HepG2 (cell line): ENCODE measurements around the gene CAVIN1. TPM values are rescaled to one million over a fixed set of nuclear protein-coding genes. Genes with fewer than 3 reads are reported as not detected.

Source experiments
- ATAC-seq: fragments of 200-7000 bp; cut with Tn5 transposase; 3 replicates; pipeline ENCODE4 v1.9.1; 2020; ENCODE audit warnings: mild to moderate bottlenecking, moderate library complexity
- BruUV-seq: library from RNA; stranded (reverse); fragments of 400-500 nt; replicated peaks from 2 replicates; lab custom pipeline; 2021; lab: Mats Ljungman, UMichigan
- CTCF ChIA-PET: fragments of 300-600 bp; formaldehyde crosslinking; extraction: SDS; loops from one replicate; lab custom pipeline; 2021; ENCODE audit warnings: low total read pairs, inconsistent platforms, low intra/inter-chr PET ratio; lab: Yijun Ruan, JAX
- POLR2A ChIA-PET: fragments of 350-600 bp; sonication (Branson Sonifier 250); formaldehyde crosslinking; loops from one replicate; lab custom pipeline; 2020; ENCODE audit warnings: antibody characterized with exemption, inconsistent platforms; lab: Yijun Ruan, JAX
- DNase-seq: peaks from one replicate; pipeline ENCODE4 v3.0.0-alpha.2; 2015; ENCODE audit warnings: low spot score
- FAIRE-seq: peaks from 3 replicates; lab custom pipeline; 2011; peaks lifted over from hg19 to GRCh38; lab: Jason Lieb, UNC
- H2AFZ ChIP-seq: one replicate; pipeline ENCODE4 v1.6.1; 2011; ENCODE audit warnings: low read length, inconsistent platforms
- H3K27ac ChIP-seq: fragments of 300-600 bp; 3 replicates; pipeline ENCODE4 v1.8.0; 2011; ENCODE audit warnings: mixed run types, mild to moderate bottlenecking, mixed read lengths, low read length, inconsistent platforms; ENCODE audit not compliant: insufficient read depth; ENCODE audit errors: extremely low read length
- H3K27me3 ChIP-seq, 2 experiments: fragments of 200-600 bp in 1 of 2; 2 replicates in 1 of 2; 3 replicates in 1 of 2; pipeline versions ENCODE4 v1.6.0 to v1.8.0; 2011; ENCODE audit warnings: low read length in 2 of 2, mild to moderate bottlenecking in 2 of 2, moderate library complexity in 2 of 2, inconsistent platforms in 1 of 2; ENCODE audit not compliant: insufficient read depth in 2 of 2, control insufficient read depth in 1 of 2
- H3K36me3 ChIP-seq, 2 experiments: fragments of 200-600 bp in 1 of 2; replicated peaks in 1 of 2; 2 replicates in 1 of 2; 3 replicates in 1 of 2; pipeline versions ENCODE4 v1.5.1 to v1.8.0; 2011; ENCODE audit warnings: low read length in 2 of 2, inconsistent platforms in 1 of 2; ENCODE audit not compliant: insufficient read depth in 2 of 2, control insufficient read depth in 1 of 2
- H3K4me1 ChIP-seq: 2 replicates; pipeline ENCODE4 v1.5.1; 2012; ENCODE audit warnings: low read length, inconsistent platforms; ENCODE audit not compliant: insufficient read depth
- H3K4me2 ChIP-seq: 2 replicates; pipeline ENCODE4 v1.6.0; 2011; ENCODE audit warnings: low read depth, low read length, inconsistent platforms
- H3K4me3 ChIP-seq, 3 experiments: fragments of 200-600 bp in 1 of 3; sonication (generic), shearing (Covaris generic) in 1 of 3; replicated peaks in 1 of 3; 2 replicates each; pipeline ENCODE4 v1.5.1; 2011 to 2016; ENCODE audit warnings: low read length in 3 of 3, inconsistent platforms in 2 of 3, low read depth in 2 of 3, mild to moderate bottlenecking in 2 of 3, control low read depth in 1 of 3, mixed read lengths in 1 of 3; ENCODE audit not compliant: insufficient read depth in 1 of 3
- H3K79me2 ChIP-seq: one replicate; pipeline ENCODE4 v1.6.1; 2011; ENCODE audit warnings: low read length, inconsistent platforms; ENCODE audit not compliant: insufficient read depth
- H3K9ac ChIP-seq: 2 replicates; pipeline ENCODE4 v1.6.0; 2011; ENCODE audit warnings: mild to moderate bottlenecking, low read depth, low read length, inconsistent platforms; ENCODE audit not compliant: insufficient read depth
- H3K9me3 ChIP-seq: 2 replicates; pipeline ENCODE4 v1.5.1; 2012; ENCODE audit warnings: mild to moderate bottlenecking, low read length
- H4K20me1 ChIP-seq: 2 replicates; pipeline ENCODE4 v1.6.0; 2011; ENCODE audit warnings: inconsistent platforms, mild to moderate bottlenecking, low read length, moderate library complexity; ENCODE audit not compliant: insufficient read depth
- ASH2L ChIP-seq: fragments of 300-600, 200-600 bp; sonication (generic); IDR thresholded peaks from 2 replicates; pipeline ENCODE4 v1.7.0; 2017; ENCODE audit warnings: low read depth, mild to moderate bottlenecking, moderate library complexity, mixed read lengths, low read length; ENCODE audit not compliant: insufficient read length
- LBX2 ChIP-seq: sonication (generic); formaldehyde crosslinking; IDR thresholded peaks from 2 replicates; pipeline ENCODE4 v1.5.0; 2020; ENCODE audit warnings: missing genetic modification reagents, mild to moderate bottlenecking, borderline replicate concordance
- SALL1 ChIP-seq: sonication (generic); formaldehyde crosslinking; IDR thresholded peaks from 2 replicates; pipeline ENCODE4 v1.8.0; 2022; ENCODE audit warnings: mild to moderate bottlenecking, missing genetic modification reagents
- SOX6 ChIP-seq, 2 experiments: fragments of 450-650 bp in 1 of 2; sonication (generic) in 1 of 2; formaldehyde crosslinking in 1 of 2; IDR thresholded peaks; 2 replicates each; pipeline versions ENCODE4 v1.4.0 to v1.6.1; 2017 to 2020; ENCODE audit warnings: antibody characterized with exemption in 1 of 2, mild to moderate bottlenecking in 1 of 2, missing genetic modification reagents in 1 of 2
- TRIM24 ChIP-seq: sonication (generic); formaldehyde crosslinking; IDR thresholded peaks from 2 replicates; pipeline ENCODE4 v1.8.0; 2022; ENCODE audit warnings: mild to moderate bottlenecking, missing genetic modification reagents
- ZNF414 ChIP-seq: sonication (generic); formaldehyde crosslinking; IDR thresholded peaks from 2 replicates; pipeline ENCODE4 v1.5.0; 2020; ENCODE audit warnings: missing genetic modification reagents
- ZNF597 ChIP-seq: sonication (generic); formaldehyde crosslinking; IDR thresholded peaks from 2 replicates; pipeline ENCODE4 v1.5.0; 2020; ENCODE audit warnings: missing genetic modification reagents
- ZNF782 ChIP-seq: sonication (generic); formaldehyde crosslinking; IDR thresholded peaks from 2 replicates; pipeline ENCODE4 v1.4.0; 2020; ENCODE audit warnings: missing genetic modification reagents, mild to moderate bottlenecking, borderline replicate concordance
- WGBS: methylation state at CpG from one replicate; pipeline ENCODE4 v1.1.6; 2017; ENCODE audit warnings: low lambda C conversion rate; 5-methylcytosine and 5-hydroxymethylcytosine counted together
- in situ Hi-C: cut with HindIII; loops from 2 replicates; pipeline ENCODE4 v1.10.0; 2017; ENCODE audit warnings: low pct_unique_long_range_greater_than_20kb; ENCODE audit not compliant: extremely low pct_ligation_motif_present
- intact Hi-C: fragments of 100-400 bp; cut with micrococcal nuclease; formaldehyde crosslinking; loops from one replicate; pipeline ENCODE4 v1.10.0; 2022; ENCODE audit not compliant: unreplicated experiment
- polyA plus RNA-seq, 8 experiments: library from polyadenylated mRNA; depleted of rRNA in 3 of 8; stranded (reverse) in 7 of 8; unstranded in 1 of 8; fragments of >200 nt; fragmentation: Illumina TruSeq in 4 of 8; extraction: Trizol in 4 of 8; gene quantifications; 2 replicates each; pipeline versions ENCODE4 v1.2.1 to v1.2.3, GENCODE V29; 2011 to 2016; ENCODE audit warnings: low read depth in 4 of 8, missing spikeins in 1 of 8, mixed read lengths in 1 of 8; ENCODE audit not compliant: insufficient read depth in 1 of 8
- total RNA-seq, 5 experiments: library from RNA; depleted of rRNA; stranded (reverse); fragments of >200 nt; fragmentation: Illumina TruSeq; extraction: Trizol; gene quantifications; 2 replicates each; pipeline ENCODE4 v1.2.3, GENCODE V29; 2016; ENCODE audit warnings: low read depth in 1 of 5

CAVIN1 gene
- total and polyA plus RNA-seq, 2 of the 13 experiments (the other 11 are each of a cell fraction or from before 2014, with no cell fraction given): 15.9 to 25.5 TPM

GRCh38 chr17:42363231-42363630 lies 59.8 kb downstream of the CAVIN1 start:
- Histone ChIP-seq H3K4me2 (no peak overlapping the region), H3K27ac (no peak overlapping the region), H3K4me3 (no peak overlapping the region), H3K79me2 (peaks cover 80% of the 10 kb centered on the region), H2AFZ (no peak overlapping the region), H3K9ac (no peak overlapping the region), H3K9me3 (no peaks in the 10 kb centered on the region), H3K4me1 (peaks cover 52% of the 10 kb centered on the region), H3K27me3 (no peaks in the 10 kb centered on the region), H4K20me1 (peaks cover 39% of the 10 kb centered on the region), H3K36me3 (0 out of 5 replicates have a peak, but pooled peaks cover 0 to 2% of the 10 kb centered on the region in 2 experiments)
- ATAC-seq (no peak), DNase-seq (no peak), FAIRE-seq (no peak)
- no peak for TF ChIP-seq SOX6 (IDR thresholded peaks at IDR 0.05)
- TF ChIP-seq SOX6 (CRISPR knock-in tag; IDR thresholded peaks at IDR 0.05): no peak
- TF ChIP-seq ZNF782 (CRISPR knock-in tag): no peak
- no peak for TF ChIP-seq ZNF414 (CRISPR knock-in tag)
- TF ChIP-seq LBX2 (CRISPR knock-in tag): no peak
- no peak for TF ChIP-seq ZNF597
- TF ChIP-seq SALL1 (CRISPR knock-in tag): no peak
- TF ChIP-seq ASH2L: no peak
- TF ChIP-seq TRIM24 (CRISPR knock-in tag): no peak
- CTCF ChIA-PET: no interaction called here
- in situ Hi-C loops (no loop called here), intact Hi-C loops (no loop called here)
- no TSS peak for BruUV-seq
- 92% methylated on average over 1 of the region's 1 CpG for WGBS
- POLR2A ChIA-PET: no interaction called here
